Caco-2 (cell line): ENCODE measurements around the gene PMF1. TPM values are rescaled to one million over a fixed set of nuclear protein-coding genes. Genes with fewer than 3 reads are reported as not detected.
A peak's percentile ranks its signal among the peaks of the same experiment; 100 is the strongest.

Source experiments
- BruUV-seq: library from RNA; stranded (reverse); fragments of 400-500 nt; replicated peaks from 2 replicates; lab custom pipeline; 2021; lab: Mats Ljungman, UMichigan
- CTCF ChIA-PET: fragments of 300-600 bp; sonication (Branson Sonifier 250); formaldehyde crosslinking; loops from one replicate; lab custom pipeline; 2022; ENCODE audit warnings: antibody characterized with exemption; lab: Charles Lee
- POLR2A ChIA-PET: fragments of 300-600 bp; sonication (Branson Sonifier 250); formaldehyde crosslinking; loops from one replicate; lab custom pipeline; 2022; ENCODE audit warnings: antibody characterized with exemption; lab: Charles Lee
- DNase-seq, 2 experiments: peaks; one replicate each; pipeline versions ENCODE4 v3.0.0 to v3.0.0-alpha.2; 2020 to 2022
- H3K27me3 ChIP-seq: replicated peaks from 2 replicates; pipeline ENCODE4 v1.6.0; 2011; ENCODE audit warnings: low read length; ENCODE audit not compliant: control insufficient read depth, insufficient read depth
- H3K36me3 ChIP-seq: 2 replicates; pipeline ENCODE4 v1.5.1; 2011; ENCODE audit warnings: low read length; ENCODE audit not compliant: control insufficient read depth, insufficient read depth
- H3K4me1 ChIP-seq: fragments of 250-450 bp; sonication (Bioruptor Pico); 2 replicates; pipeline ENCODE4 v1.5.1; 2020; ENCODE audit warnings: mild to moderate bottlenecking
- H3K4me3 ChIP-seq: 2 replicates; pipeline ENCODE4 v1.5.1; 2011; ENCODE audit warnings: low read depth, mild to moderate bottlenecking, control low read depth, low read length
- H3K9me3 ChIP-seq: fragments of 250-450 bp; sonication (Bioruptor Pico); 2 replicates; pipeline ENCODE4 v1.5.1; 2020; ENCODE audit warnings: mild to moderate bottlenecking, moderate library complexity
- H3K27ac Mint-ChIP-seq: one replicate; pipeline ENCODE4 v1.8.0; 2022; ENCODE audit warnings: mixed read lengths; ENCODE audit not compliant: unreplicated experiment
- H3K27me3 Mint-ChIP-seq: one replicate; pipeline ENCODE4 v1.8.0; 2022; ENCODE audit warnings: mixed read lengths; ENCODE audit not compliant: insufficient read depth, unreplicated experiment
- H3K36me3 Mint-ChIP-seq: one replicate; pipeline ENCODE4 v1.8.0; 2022; ENCODE audit warnings: mild to moderate bottlenecking, mixed read lengths; ENCODE audit not compliant: insufficient read depth, unreplicated experiment
- H3K4me1 Mint-ChIP-seq: one replicate; pipeline ENCODE4 v1.8.0; 2022; ENCODE audit warnings: low read depth, mixed read lengths; ENCODE audit not compliant: unreplicated experiment
- H3K4me3 Mint-ChIP-seq: one replicate; pipeline ENCODE4 v1.8.0; 2022; ENCODE audit warnings: mild to moderate bottlenecking, moderate library complexity, mixed read lengths; ENCODE audit not compliant: unreplicated experiment
- H3K9me3 Mint-ChIP-seq: one replicate; pipeline ENCODE4 v1.8.0; 2022; ENCODE audit warnings: mixed read lengths; ENCODE audit not compliant: unreplicated experiment
- CTCF ChIP-seq, 2 experiments: fragments of 200-600 bp in 1 of 2; IDR thresholded peaks; 1 replicate in 1 of 2; 2 replicates in 1 of 2; pipeline versions ENCODE4 v1.5.1 to v1.8.0; 2011 to 2022; ENCODE audit warnings: antibody characterized with exemption in 1 of 2, control low read depth in 1 of 2, inconsistent platforms in 1 of 2, low read depth in 1 of 2, low read length in 1 of 2, mild to moderate bottlenecking in 1 of 2, moderate library complexity in 1 of 2; ENCODE audit not compliant: insufficient read depth in 1 of 2, severe bottlenecking in 1 of 2, unreplicated experiment in 1 of 2
- intact Hi-C: fragments of 100-400 bp; cut with micrococcal nuclease; formaldehyde crosslinking; loops from one replicate; pipeline ENCODE4 v1.10.0; 2022; ENCODE audit not compliant: unreplicated experiment
- total RNA-seq: library from RNA; stranded (reverse); gene quantifications from 2 replicates; pipeline ENCODE4 v1.2.3, GENCODE V29; 2022

Gene PMF1
- total RNA-seq, 1 experiment from 2014 or later = 90.2 TPM

GRCh38 chr1:156281693-156282478 lies 69.1 kb downstream of the PMF1 start:
- TF ChIP-seq CTCF (IDR thresholded peaks at IDR 0.05; ENCODE audit: insufficient read depth in 1 of 2, low read depth in 1 of 2, low read length in 1 of 2, severe bottlenecking in 1 of 2, unreplicated experiment in 1 of 2) = no peak
- Mint-ChIP-seq H3K4me3 (peak overlapping the region; percentile 78), H3K27me3 (no peaks in the 10 kb centered on the region), H3K27ac (peak overlapping the region; percentile 61), H3K4me1 (peaks cover 24% of the 10 kb centered on the region), H3K9me3 (no peaks in the 10 kb centered on the region), H3K36me3 (peaks cover 39% of the 10 kb centered on the region)
- Histone ChIP-seq H3K27me3 (no peaks in the 10 kb centered on the region), H3K36me3 (peaks cover 9% of the 10 kb centered on the region), H3K9me3 (no peaks in the 10 kb centered on the region), H3K4me1 (peaks cover 24% of the 10 kb centered on the region), H3K4me3 (peak overlapping the region; percentile 78)
- intact Hi-C loops = loop anchor here (1.0 kb wide), 1 partner anchor 56 kb away; the partner anchor contains the start of genes CCT3 and TSACC
- DNase-seq = no peak
- CTCF ChIA-PET = interaction anchor here (0.6 to 3.7 kb wide), 9 partner anchors 38 to 378 kb away, joined by 3 to 22 read pairs (median 5); partner anchors contain the start of gene SLC25A44
- TSS peak; percentile 43 for BruUV-seq
- POLR2A ChIA-PET = interaction anchor here (0.6 to 2.3 kb wide), 10 partner anchors 9 to 304 kb away, joined by 3 to 13 read pairs (median 6); partner anchors contain the start of genes ARHGEF2, CCT3, GLMP and MEF2D

- Mint-ChIP-seq H3K27ac (peak within 1 kb of the TSS; percentile 61), H3K27me3 (no peaks in the 10 kb centered on the region), H3K36me3 (peaks cover 32% of the 10 kb centered on the region), H3K4me1 (peaks cover 17% of the 10 kb centered on the region), H3K9me3 (no peaks in the 10 kb centered on the region), H3K4me3 (peak within 1 kb of the TSS; percentile 78)
- Histone ChIP-seq H3K27me3 (no peaks in the 10 kb centered on the region), H3K36me3 (peaks cover 7% of the 10 kb centered on the region), H3K9me3 (no peaks in the 10 kb centered on the region), H3K4me3 (peak within 1 kb of the TSS; percentile 78), H3K4me1 (peaks cover 24% of the 10 kb centered on the region)
- CTCF ChIA-PET = interaction anchor here (0.6 to 3.7 kb wide), 9 partner anchors 37 to 379 kb away, joined by 3 to 22 read pairs (median 5); partner anchors contain the start of gene SLC25A44
- no peak for TF ChIP-seq CTCF (IDR thresholded peaks at IDR 0.05; ENCODE audit: insufficient read depth in 1 of 2, low read depth in 1 of 2, low read length in 1 of 2, severe bottlenecking in 1 of 2, unreplicated experiment in 1 of 2)
- DNase-seq = peak; percentile 98
- intact Hi-C loops = loop anchor here (1.0 kb wide), 1 partner anchor 56 kb away; the partner anchor contains the start of genes CCT3 and TSACC
- BruUV-seq = no TSS peak
- POLR2A ChIA-PET = interaction anchor here (0.6 to 2.3 kb wide), 10 partner anchors 9 to 339 kb away, joined by 3 to 13 read pairs (median 5); partner anchors contain the start of genes ARHGEF2, CCT3, GLMP and MEF2D
These were observed 69.8 kb downstream of the PMF1 start, which contains the start of gene SMG5 for GRCh38 chr1:156282479-156283222. TSS of gene SMG5 (minus strand) at chr1:156282825. CDS start at chr1:156282680, 145 bp downstream.
